Vein endothelial cell (primary cell): ENCODE measurements around the gene SERPINA9. TPM values are rescaled to one million over a fixed set of nuclear protein-coding genes. Genes with fewer than 3 reads are reported as not detected.

Source experiments
- total RNA-seq: library from RNA; depleted of rRNA; stranded (reverse); fragments of >200 nt; gene quantifications from 2 replicates; pipeline ENCODE4 v1.2.3, GENCODE V29; 2012

The SERPINA9 gene, protein sequence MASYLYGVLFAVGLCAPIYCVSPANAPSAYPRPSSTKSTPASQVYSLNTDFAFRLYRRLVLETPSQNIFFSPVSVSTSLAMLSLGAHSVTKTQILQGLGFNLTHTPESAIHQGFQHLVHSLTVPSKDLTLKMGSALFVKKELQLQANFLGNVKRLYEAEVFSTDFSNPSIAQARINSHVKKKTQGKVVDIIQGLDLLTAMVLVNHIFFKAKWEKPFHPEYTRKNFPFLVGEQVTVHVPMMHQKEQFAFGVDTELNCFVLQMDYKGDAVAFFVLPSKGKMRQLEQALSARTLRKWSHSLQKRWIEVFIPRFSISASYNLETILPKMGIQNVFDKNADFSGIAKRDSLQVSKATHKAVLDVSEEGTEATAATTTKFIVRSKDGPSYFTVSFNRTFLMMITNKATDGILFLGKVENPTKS
- total RNA-seq, result not detected in 2 replicates

DNA sequence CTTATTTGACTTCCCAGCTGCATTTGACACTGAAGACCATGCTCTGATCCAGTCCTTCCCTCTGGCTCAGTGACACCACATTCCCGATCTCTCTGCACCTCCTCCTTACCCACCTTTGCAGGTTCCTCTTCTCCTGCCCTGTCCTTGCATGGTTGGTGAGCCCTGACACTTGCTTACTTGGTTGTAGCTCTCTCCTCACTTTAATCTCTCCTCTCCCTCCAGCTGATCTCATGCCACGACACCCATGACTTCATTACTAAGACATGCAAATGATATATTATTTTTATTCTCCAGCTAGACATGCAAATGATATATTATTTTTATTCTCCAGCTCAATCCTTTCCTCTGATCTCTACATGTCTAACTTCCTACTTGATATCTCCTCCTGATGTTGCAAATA, at the start of gene SERPINA9:
SERPINA9 (minus strand) TSS at position 175 of the 400 bp plus-strand sequence. CDS start 6,357 bp downstream, outside the sequence.

GRCh38 chr14:94509356-94509755, 33.4 kb upstream of the SERPINA9 start, which contains the start of gene SERPINA12:
Gene SERPINA12, minus strand, starts transcription at chr14:94509469. Its CDS starts 11,072 bp downstream, at chr14:94498397.

Other genes starting within 250 kb of the SERPINA9 start
- not detected in 2 replicates for gene SERPINA10, start 182.9 kb downstream of the SERPINA9 start, total RNA-seq
- gene SERPINA6, start 152.9 kb downstream of the SERPINA9 start, total RNA-seq, result not detected in 2 replicates
- not detected in 2 replicates for gene SERPINA2, start 109.5 kb downstream of the SERPINA9 start, total RNA-seq
- gene SERPINA1, start 87.6 kb downstream of the SERPINA9 start, total RNA-seq, result not detected in 2 replicates
- not detected in 2 replicates for gene SERPINA11, start 23.4 kb downstream of the SERPINA9 start, total RNA-seq
- not detected in 2 replicates for gene SERPINA12, start 33.3 kb upstream of the SERPINA9 start, total RNA-seq
- gene SERPINA4, start 85.2 kb upstream of the SERPINA9 start, total RNA-seq, result not detected in 2 replicates
- gene SERPINA5, start 105.2 kb upstream of the SERPINA9 start, total RNA-seq, result 0.19 and 0.98 TPM in 2 replicates
- gene SERPINA3, start 136.2 kb upstream of the SERPINA9 start, total RNA-seq, result not detected in 2 replicates